Ramos (cell line): Measurements from ENCODE around the gene DUOXA1.
"Not testable (repeated sequence)": the region's sequence is repeated elsewhere in the genome, so short reads cannot be mapped to it uniquely, and the experiment has no call there.

Source experiments
- in situ Hi-C: fragments of 300-500 bp; cut with MboI; formaldehyde crosslinking; loops from one replicate; pipeline ENCODE4 v1.14.3; 2022; ENCODE audit warnings: low sequenced_read_pairs; ENCODE audit not compliant: unreplicated experiment

Gene DUOXA1

GRCh38 chr15:45094358-45094730, 35.3 kb downstream of the DUOXA1 start:
- in situ Hi-C loops, result no loop called here

- in situ Hi-C loops, result no loop called here
These were observed 35.9 kb downstream of the DUOXA1 start for GRCh38 chr15:45093622-45094357.

- in situ Hi-C loops, result no loop called here
These were observed 36.7 kb downstream of the DUOXA1 start for GRCh38 chr15:45093013-45093412.

GRCh38 chr15:45091576-45091975, 38.1 kb downstream of the DUOXA1 start:
- in situ Hi-C loops, result no loop called here

GRCh38 chr15:45091161-45091560, 38.5 kb downstream of the DUOXA1 start:
- in situ Hi-C loops, result no loop called here

- in situ Hi-C loops, result no loop called here
These were observed 39.8 kb downstream of the DUOXA1 start for GRCh38 chr15:45089712-45090373.

- in situ Hi-C loops, result no loop called here
These were observed 40.6 kb downstream of the DUOXA1 start for GRCh38 chr15:45088801-45089711.

GRCh38 chr15:45087513-45087912, 42.2 kb downstream of the DUOXA1 start:
- in situ Hi-C loops, result no loop called here

- in situ Hi-C loops, result no loop called here
These were observed 45.5 kb downstream of the DUOXA1 start for GRCh38 chr15:45084163-45084562.

- in situ Hi-C loops, result no loop called here
These were observed 46.5 kb downstream of the DUOXA1 start for GRCh38 chr15:45083223-45083622.

- in situ Hi-C loops, result not testable (repeated sequence)
These were observed 47.3 kb downstream of the DUOXA1 start for GRCh38 chr15:45082412-45082811.

- in situ Hi-C loops, result not testable (repeated sequence)
These were observed 49.1 kb downstream of the DUOXA1 start for GRCh38 chr15:45080593-45080992.

- in situ Hi-C loops, result not testable (repeated sequence)
These were observed 49.9 kb downstream of the DUOXA1 start for GRCh38 chr15:45079628-45080246.

- in situ Hi-C loops, result not testable (repeated sequence)
These were observed 50.5 kb downstream of the DUOXA1 start for GRCh38 chr15:45079201-45079600.

GRCh38 chr15:45077391-45077790, 52.3 kb downstream of the DUOXA1 start:
- in situ Hi-C loops, result not testable (repeated sequence)

GRCh38 chr15:45075440-45076320, 54.0 kb downstream of the DUOXA1 start:
- in situ Hi-C loops, result not testable (repeated sequence)

GRCh38 chr15:45073602-45074001, 56.1 kb downstream of the DUOXA1 start:
- in situ Hi-C loops, result not testable (repeated sequence)

- in situ Hi-C loops, result not testable (repeated sequence)
These were observed 59.7 kb downstream of the DUOXA1 start for GRCh38 chr15:45069942-45070360.
